Panc1 (cell line): ENCODE results near the gene LSMEM2.

Experiments used
- CTCF ChIP-seq: fragments of 450-650 bp; IDR thresholded peaks from 2 replicates; pipeline ENCODE4 v1.5.1; 2017; ENCODE audit warnings: mild to moderate bottlenecking
- POLR2AphosphoS5 ChIP-seq: IDR thresholded peaks from 2 replicates; pipeline ENCODE4 v1.6.1; 2012; ENCODE audit warnings: mild to moderate bottlenecking, low read depth, low read length, moderate library complexity
- SIN3A ChIP-seq: IDR thresholded peaks from 2 replicates; pipeline ENCODE4 v1.6.1; 2012; ENCODE audit warnings: low read depth, mild to moderate bottlenecking, low read length, moderate library complexity, borderline replicate concordance; ENCODE audit not compliant: insufficient read depth
- TCF7L2 ChIP-seq: IDR thresholded peaks from 2 replicates; pipeline ENCODE4 v1.6.1; 2011; ENCODE audit warnings: mild to moderate bottlenecking, low read depth, low read length, inconsistent platforms
- TF ChIP-seq, protein P1 (sequence below), 2 experiments: IDR thresholded peaks; 2 replicates each; pipeline ENCODE4 v1.6.1; 2011 to 2012; ENCODE audit warnings: low read depth in 2 of 2, control low read depth in 1 of 2, low read length in 1 of 2, mild to moderate bottlenecking in 1 of 2, moderate library complexity in 1 of 2; ENCODE audit not compliant: insufficient read depth in 1 of 2

GRCh38 chr3:50275141-50275995, 3.5 kb upstream of the LSMEM2 start:
- TF ChIP-seq CTCF (no peak), SIN3A (no peak), POLR2AphosphoS5 (no peak), TCF7L2 (no peak)
- TF ChIP-seq, protein P1, sequence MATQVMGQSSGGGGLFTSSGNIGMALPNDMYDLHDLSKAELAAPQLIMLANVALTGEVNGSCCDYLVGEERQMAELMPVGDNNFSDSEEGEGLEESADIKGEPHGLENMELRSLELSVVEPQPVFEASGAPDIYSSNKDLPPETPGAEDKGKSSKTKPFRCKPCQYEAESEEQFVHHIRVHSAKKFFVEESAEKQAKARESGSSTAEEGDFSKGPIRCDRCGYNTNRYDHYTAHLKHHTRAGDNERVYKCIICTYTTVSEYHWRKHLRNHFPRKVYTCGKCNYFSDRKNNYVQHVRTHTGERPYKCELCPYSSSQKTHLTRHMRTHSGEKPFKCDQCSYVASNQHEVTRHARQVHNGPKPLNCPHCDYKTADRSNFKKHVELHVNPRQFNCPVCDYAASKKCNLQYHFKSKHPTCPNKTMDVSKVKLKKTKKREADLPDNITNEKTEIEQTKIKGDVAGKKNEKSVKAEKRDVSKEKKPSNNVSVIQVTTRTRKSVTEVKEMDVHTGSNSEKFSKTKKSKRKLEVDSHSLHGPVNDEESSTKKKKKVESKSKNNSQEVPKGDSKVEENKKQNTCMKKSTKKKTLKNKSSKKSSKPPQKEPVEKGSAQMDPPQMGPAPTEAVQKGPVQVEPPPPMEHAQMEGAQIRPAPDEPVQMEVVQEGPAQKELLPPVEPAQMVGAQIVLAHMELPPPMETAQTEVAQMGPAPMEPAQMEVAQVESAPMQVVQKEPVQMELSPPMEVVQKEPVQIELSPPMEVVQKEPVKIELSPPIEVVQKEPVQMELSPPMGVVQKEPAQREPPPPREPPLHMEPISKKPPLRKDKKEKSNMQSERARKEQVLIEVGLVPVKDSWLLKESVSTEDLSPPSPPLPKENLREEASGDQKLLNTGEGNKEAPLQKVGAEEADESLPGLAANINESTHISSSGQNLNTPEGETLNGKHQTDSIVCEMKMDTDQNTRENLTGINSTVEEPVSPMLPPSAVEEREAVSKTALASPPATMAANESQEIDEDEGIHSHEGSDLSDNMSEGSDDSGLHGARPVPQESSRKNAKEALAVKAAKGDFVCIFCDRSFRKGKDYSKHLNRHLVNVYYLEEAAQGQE (IDR thresholded peaks at IDR 0.05; ENCODE audit: insufficient read depth in 1 of 2, low read depth in 2 of 2, low read length in 1 of 2), result no peak
